Middle frontal gyrus (tissue), 1 donor: Measurements from ENCODE around the gene C10orf71.

Experiments
- DNase-seq: peaks from one replicate; pipeline ENCODE4 v3.0.0-alpha.2; 2015; ENCODE audit warnings: low spot score; ENCODE audit errors: extremely low spot score

The C10orf71 gene

GRCh38 chr10:49371967-49372366 lies 73.0 kb downstream of the C10orf71 start:
- DNase-seq: no peak

DNA sequence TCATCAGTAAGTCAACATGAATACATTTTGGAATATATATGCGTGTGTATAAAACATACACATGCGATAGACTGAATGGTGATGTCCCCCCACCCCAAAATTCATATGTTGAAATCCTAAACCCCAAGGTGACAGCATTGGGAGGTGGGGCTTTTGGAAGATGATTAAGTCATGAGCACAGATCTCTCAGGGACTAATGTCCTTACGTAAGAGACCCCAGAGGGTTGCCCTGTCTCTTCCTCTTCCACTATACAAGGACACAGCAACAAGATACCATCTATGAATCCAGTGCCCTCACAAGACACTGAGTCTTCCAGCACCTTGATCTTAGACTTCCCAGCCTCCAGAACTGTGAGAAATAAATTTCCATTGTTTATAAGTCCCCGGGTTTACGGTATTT lies 74.4 kb downstream of the C10orf71 start:
- no peak for DNase-seq

DNA sequence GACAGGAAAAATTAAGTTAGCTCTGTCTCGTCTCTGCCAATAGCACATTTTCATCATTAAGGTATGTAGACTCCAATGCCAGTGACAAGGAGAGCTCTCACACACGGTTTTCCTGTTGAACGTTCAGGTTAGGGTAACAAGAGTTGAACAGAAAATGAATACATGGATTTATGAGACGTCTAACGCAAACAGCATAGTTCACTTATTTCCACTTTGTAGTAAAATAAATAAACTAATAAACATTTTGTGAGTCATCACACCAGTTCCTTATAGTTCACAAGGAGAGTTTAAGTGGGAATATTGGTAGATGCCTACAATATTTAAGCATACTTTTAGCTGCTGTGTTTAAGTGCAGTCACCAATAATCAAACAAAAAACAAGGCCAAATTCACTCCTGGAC lies 75.8 kb downstream of the C10orf71 start:
- DNase-seq: no peak

DNA sequence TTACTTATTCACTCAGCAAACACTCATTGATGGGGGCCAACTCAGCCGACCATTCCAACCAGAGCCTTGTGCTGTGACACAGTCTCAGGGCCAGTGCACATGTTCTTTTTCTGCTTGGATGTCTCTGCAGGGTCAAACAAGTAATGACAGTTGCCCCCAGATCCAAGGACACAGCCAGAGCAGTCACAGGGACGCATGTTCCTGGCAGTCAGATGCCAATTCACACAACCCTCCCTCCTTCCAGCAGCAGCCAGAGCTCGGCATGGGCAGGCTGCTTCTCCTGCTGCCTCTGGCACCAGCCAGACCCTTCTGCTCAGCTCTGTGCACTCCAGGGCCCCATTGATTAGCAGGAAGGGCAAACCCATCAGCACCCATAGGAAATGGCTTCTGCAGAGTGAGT lies 76.6 kb downstream of the C10orf71 start:
- DNase-seq: no peak
